GM12873 (cell line): ENCODE results near the gene ACTR1B.

Experiments
- CTCF ChIP-seq: IDR thresholded peaks from 2 replicates; pipeline ENCODE4 v1.5.1; 2012; ENCODE audit warnings: low read depth, mild to moderate bottlenecking, moderate library complexity, low read length, control low read depth; ENCODE audit not compliant: insufficient read depth; ENCODE audit errors: missing control alignments

The ACTR1B gene

GRCh38 chr2:97669448-97669847 lies 5.6 kb upstream of the ACTR1B start, which contains the start of gene C2orf92:
C2orf92 (plus strand) TSS chr2:97669713; CDS start chr2:97669789, 76 bp downstream.
- no peak for TF ChIP-seq CTCF

- no peak for TF ChIP-seq CTCF
These were observed 759 bp upstream of the ACTR1B start for GRCh38 chr2:97664636-97664970.

GRCh38 chr2:97663626-97663961 lies 250 bp downstream of the ACTR1B start:
- TF ChIP-seq CTCF, result no peak

- TF ChIP-seq CTCF, result no peak
These were observed 784 bp downstream of the ACTR1B start for GRCh38 chr2:97662895-97663625.

DNA sequence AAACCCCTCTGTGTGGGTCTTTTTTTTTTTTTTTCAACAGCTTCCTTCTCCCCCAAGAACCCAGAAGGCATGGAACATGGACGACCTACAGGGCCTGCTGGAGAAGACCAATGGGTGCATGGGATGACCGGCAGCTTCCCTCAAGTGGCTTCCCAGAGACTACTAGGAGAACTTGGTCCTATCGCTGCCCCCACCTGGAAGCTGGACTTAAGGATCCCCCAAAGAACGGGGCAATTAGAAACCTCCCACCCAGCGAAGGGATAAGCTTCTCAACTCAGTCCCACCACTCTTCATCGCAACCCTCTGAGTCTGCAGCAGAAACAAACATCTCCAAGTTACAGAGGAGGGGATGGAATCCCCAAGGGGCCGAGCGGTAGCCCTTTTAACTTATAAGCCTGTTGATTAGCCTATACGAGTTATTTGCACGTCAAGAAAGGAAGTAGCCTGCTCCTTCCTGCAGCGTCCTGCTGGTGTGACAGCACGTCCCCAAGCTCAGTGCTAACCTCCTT lies 1.4 kb downstream of the ACTR1B start:
- TF ChIP-seq CTCF, result no peak

DNA sequence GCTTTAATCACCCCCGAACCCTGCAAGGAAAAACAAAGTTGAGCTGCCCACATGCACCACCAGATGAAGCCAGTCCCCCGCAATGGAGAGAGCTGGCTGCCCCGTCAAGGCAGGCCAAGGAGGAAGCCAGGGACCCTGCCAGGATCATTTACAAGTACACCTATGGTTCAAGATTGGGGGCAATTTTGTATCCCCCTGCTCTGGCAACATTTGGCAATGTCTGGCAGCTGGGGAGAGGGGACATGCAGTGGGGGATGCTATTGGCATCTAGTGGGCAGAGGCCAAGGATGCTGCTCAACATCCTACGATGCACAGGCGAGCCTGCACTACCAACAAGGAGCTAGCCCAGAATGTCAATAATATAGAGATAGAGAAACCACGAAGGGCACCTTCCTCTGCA lies 1.9 kb downstream of the ACTR1B start:
- no peak for TF ChIP-seq CTCF

- TF ChIP-seq CTCF, result no peak
These were observed 3.0 kb downstream of the ACTR1B start for GRCh38 chr2:97660775-97661389.
